WTC11 (cell line): ENCODE results near the gene RAD51AP2. TPM values are rescaled to one million over a fixed set of nuclear protein-coding genes. Genes with fewer than 3 reads are reported as not detected.

Source experiments
- ATAC-seq: fragments of 200-7000 bp; cut with Tn5 transposase; 2 replicates; pipeline ENCODE4 v1.10.0; 2021; ENCODE audit warnings: mild to moderate bottlenecking, moderate library complexity
- CTCF ChIA-PET: fragments of 300-600 bp; sonication (Branson Sonifier 250); formaldehyde crosslinking; loops from one replicate; lab custom pipeline; 2021; ENCODE audit warnings: antibody characterized with exemption; lab: Charles Lee
- POLR2A ChIA-PET: fragments of 350-600 bp; sonication (Branson Sonifier 250); formaldehyde crosslinking; loops from one replicate; lab custom pipeline; 2021; ENCODE audit warnings: antibody characterized with exemption; lab: Charles Lee
- DNase-seq: peaks from one replicate; pipeline ENCODE4 v3.0.0; 2021; ENCODE audit warnings: low spot score
- H3K27ac Mint-ChIP-seq: 2 replicates; pipeline ENCODE4 v1.8.0; 2021; ENCODE audit warnings: mixed read lengths
- H3K27me3 Mint-ChIP-seq: 2 replicates; pipeline ENCODE4 v1.8.0; 2021; ENCODE audit warnings: low read depth, mild to moderate bottlenecking, moderate library complexity, mixed read lengths
- H3K36me3 Mint-ChIP-seq: 2 replicates; pipeline ENCODE4 v1.8.0; 2021; ENCODE audit warnings: mixed read lengths
- H3K4me1 Mint-ChIP-seq: 2 replicates; pipeline ENCODE4 v1.8.0; 2022; ENCODE audit warnings: mixed read lengths
- H3K4me3 Mint-ChIP-seq: 2 replicates; pipeline ENCODE4 v1.8.0; 2021; ENCODE audit warnings: mild to moderate bottlenecking, moderate library complexity, mixed read lengths
- H3K9me3 Mint-ChIP-seq: 2 replicates; pipeline ENCODE4 v1.8.0; 2021; ENCODE audit warnings: mixed read lengths
- FOXP1 ChIP-seq: sonication (generic); formaldehyde crosslinking; IDR thresholded peaks from 2 replicates; pipeline ENCODE4 v1.8.0; 2022; ENCODE audit warnings: missing genetic modification reagents, mild to moderate bottlenecking, moderate library complexity, borderline replicate concordance
- GABPB1 ChIP-seq: sonication (generic); formaldehyde crosslinking; IDR thresholded peaks from 2 replicates; pipeline ENCODE4 v1.8.1; 2023; ENCODE audit warnings: mild to moderate bottlenecking, missing genetic modification reagents
- GRHL2 ChIP-seq: fragments of 250-450 bp; sonication (Bioruptor Pico); IDR thresholded peaks from 2 replicates; pipeline ENCODE4 v1.8.0; 2022; ENCODE audit warnings: mild to moderate bottlenecking, moderate library complexity; ENCODE audit not compliant: insufficient replicate concordance, severe bottlenecking
- KAT7 ChIP-seq: sonication (generic); formaldehyde crosslinking; IDR thresholded peaks from 2 replicates; pipeline ENCODE4 v1.8.1; 2023; ENCODE audit warnings: missing genetic modification reagents, mild to moderate bottlenecking, borderline replicate concordance
- MXD4 ChIP-seq: fragments of 250-450 bp; sonication (Bioruptor Pico); IDR thresholded peaks from 2 replicates; pipeline ENCODE4 v1.8.0; 2021; ENCODE audit warnings: mild to moderate bottlenecking, moderate library complexity, borderline replicate concordance
- NR2C2 ChIP-seq: sonication (generic); formaldehyde crosslinking; IDR thresholded peaks from 2 replicates; pipeline ENCODE4 v1.8.0; 2022; ENCODE audit warnings: mild to moderate bottlenecking, missing genetic modification reagents
- OVOL2 ChIP-seq: fragments of 250-450 bp; sonication (Bioruptor Pico); IDR thresholded peaks from 2 replicates; pipeline ENCODE4 v1.9.0; 2021; ENCODE audit warnings: mild to moderate bottlenecking, borderline replicate concordance
- RELA ChIP-seq: sonication (generic); formaldehyde crosslinking; IDR thresholded peaks from 2 replicates; pipeline ENCODE4 v1.8.1; 2022; ENCODE audit warnings: missing genetic modification reagents, mild to moderate bottlenecking, borderline replicate concordance
- SP1 ChIP-seq: sonication (generic); formaldehyde crosslinking; conservative IDR thresholded peaks from 2 replicates; pipeline ENCODE4 v1.8.1; 2022; ENCODE audit warnings: missing genetic modification reagents
- ZNF121 ChIP-seq: sonication (generic); formaldehyde crosslinking; IDR thresholded peaks from 2 replicates; pipeline ENCODE4 v1.8.0; 2023; ENCODE audit warnings: missing genetic modification reagents
- ZNF263 ChIP-seq: sonication (generic); formaldehyde crosslinking; IDR thresholded peaks from 2 replicates; pipeline ENCODE4 v1.8.1; 2022; ENCODE audit warnings: low read depth, mild to moderate bottlenecking, moderate library complexity, missing genetic modification reagents
- total RNA-seq: library from RNA; stranded (reverse); gene quantifications from 3 replicates; pipeline ENCODE4 v1.2.3, GENCODE V29; 2021
- TF ChIP-seq, protein P1 (sequence below): sonication (generic); formaldehyde crosslinking; IDR thresholded peaks from 2 replicates; pipeline ENCODE4 v1.8.1; 2023; ENCODE audit warnings: mild to moderate bottlenecking, missing genetic modification reagents, moderate library complexity
- TF ChIP-seq, protein P2 (sequence below): sonication (generic); formaldehyde crosslinking; IDR thresholded peaks from 2 replicates; pipeline ENCODE4 v1.8.0; 2023; ENCODE audit warnings: missing genetic modification reagents, mild to moderate bottlenecking, borderline replicate concordance
- TF ChIP-seq, protein P3 (sequence below): sonication (generic); formaldehyde crosslinking; IDR thresholded peaks from 2 replicates; pipeline ENCODE4 v1.8.1; 2022; ENCODE audit warnings: mild to moderate bottlenecking, moderate library complexity, missing genetic modification reagents
- TF ChIP-seq, protein P4 (sequence below): sonication (generic); formaldehyde crosslinking; IDR thresholded peaks from 2 replicates; pipeline ENCODE4 v1.8.0; 2022; ENCODE audit warnings: mild to moderate bottlenecking, missing genetic modification reagents
- TF ChIP-seq, protein P5 (sequence below): sonication (generic); formaldehyde crosslinking; IDR thresholded peaks from 2 replicates; pipeline ENCODE4 v1.8.1; 2023; ENCODE audit warnings: mild to moderate bottlenecking, missing genetic modification reagents
- TF ChIP-seq, protein P6 (sequence below): sonication (generic); formaldehyde crosslinking; IDR thresholded peaks from 2 replicates; pipeline ENCODE4 v1.8.1; 2023; ENCODE audit warnings: mild to moderate bottlenecking, missing genetic modification reagents, borderline replicate concordance
- TF ChIP-seq, protein P7 (sequence below): sonication (generic); formaldehyde crosslinking; IDR thresholded peaks from 2 replicates; pipeline ENCODE4 v1.8.0; 2023; ENCODE audit warnings: missing genetic modification reagents

Gene RAD51AP2
- total RNA-seq, 1 experiment from 2014 or later, result 0.26 TPM

DNA sequence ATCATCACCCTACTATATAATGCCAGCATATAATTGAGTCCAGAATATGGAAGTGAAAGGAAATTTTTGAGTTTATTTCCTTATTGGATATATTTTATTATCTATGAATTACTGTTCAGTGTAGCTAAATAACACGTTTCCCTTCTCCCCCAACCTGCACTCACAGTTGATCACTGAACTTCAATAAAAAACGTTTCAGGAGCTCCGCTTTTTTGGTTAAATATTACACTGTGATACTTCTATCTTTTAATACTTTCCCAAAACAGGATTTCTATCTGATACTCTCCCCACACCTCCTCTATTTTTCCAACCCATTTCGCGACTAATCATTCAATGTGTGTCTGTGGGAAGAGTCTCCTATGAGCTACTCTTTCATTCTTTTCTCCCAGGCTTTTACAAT lies 29.5 kb upstream of the RAD51AP2 start:
- CTCF ChIA-PET, result no interaction called here

DNA sequence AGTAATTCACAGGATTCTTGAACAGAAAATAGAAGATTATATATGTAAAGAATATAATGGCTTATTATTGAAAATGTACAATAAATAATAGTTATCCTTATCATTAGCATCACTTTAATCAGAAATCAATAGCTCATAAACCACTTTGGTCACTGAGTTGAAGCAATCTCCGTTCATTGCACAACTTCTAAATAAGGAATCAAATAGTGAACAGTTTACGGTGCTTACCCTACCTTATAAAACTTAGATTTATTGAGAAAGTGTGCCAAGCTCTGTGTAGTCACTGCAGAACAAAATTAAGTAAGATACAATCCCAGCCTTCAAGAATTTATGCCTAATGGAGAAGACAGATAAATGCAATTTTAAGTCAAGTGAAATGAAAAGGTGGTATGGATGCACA lies 29.0 kb upstream of the RAD51AP2 start:
- Mint-ChIP-seq H3K4me3 (peak overlapping the region; percentile 23), H3K27me3 (no peaks in the 10 kb centered on the region), H3K4me1 (peaks cover 80% of the 10 kb centered on the region), H3K27ac (peak overlapping the region; percentile 51), H3K9me3 (peaks cover 14% of the 10 kb centered on the region), H3K36me3 (peaks cover 16% of the 10 kb centered on the region)
- no peak for ATAC-seq
- DNase-seq, result no peak
- CTCF ChIA-PET, result no interaction called here
- POLR2A ChIA-PET, result no interaction called here
- no peak for TF ChIP-seq ZNF121
- no peak for TF ChIP-seq ZNF263 (CRISPR knock-in tag)
- TF ChIP-seq, protein P1, sequence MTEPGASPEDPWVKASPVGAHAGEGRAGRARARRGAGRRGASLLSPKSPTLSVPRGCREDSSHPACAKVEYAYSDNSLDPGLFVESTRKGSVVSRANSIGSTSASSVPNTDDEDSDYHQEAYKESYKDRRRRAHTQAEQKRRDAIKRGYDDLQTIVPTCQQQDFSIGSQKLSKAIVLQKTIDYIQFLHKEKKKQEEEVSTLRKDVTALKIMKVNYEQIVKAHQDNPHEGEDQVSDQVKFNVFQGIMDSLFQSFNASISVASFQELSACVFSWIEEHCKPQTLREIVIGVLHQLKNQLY, result no peak
- TF ChIP-seq OVOL2, result no peak
- TF ChIP-seq RELA (CRISPR knock-in tag), result no peak
- TF ChIP-seq, protein P2, sequence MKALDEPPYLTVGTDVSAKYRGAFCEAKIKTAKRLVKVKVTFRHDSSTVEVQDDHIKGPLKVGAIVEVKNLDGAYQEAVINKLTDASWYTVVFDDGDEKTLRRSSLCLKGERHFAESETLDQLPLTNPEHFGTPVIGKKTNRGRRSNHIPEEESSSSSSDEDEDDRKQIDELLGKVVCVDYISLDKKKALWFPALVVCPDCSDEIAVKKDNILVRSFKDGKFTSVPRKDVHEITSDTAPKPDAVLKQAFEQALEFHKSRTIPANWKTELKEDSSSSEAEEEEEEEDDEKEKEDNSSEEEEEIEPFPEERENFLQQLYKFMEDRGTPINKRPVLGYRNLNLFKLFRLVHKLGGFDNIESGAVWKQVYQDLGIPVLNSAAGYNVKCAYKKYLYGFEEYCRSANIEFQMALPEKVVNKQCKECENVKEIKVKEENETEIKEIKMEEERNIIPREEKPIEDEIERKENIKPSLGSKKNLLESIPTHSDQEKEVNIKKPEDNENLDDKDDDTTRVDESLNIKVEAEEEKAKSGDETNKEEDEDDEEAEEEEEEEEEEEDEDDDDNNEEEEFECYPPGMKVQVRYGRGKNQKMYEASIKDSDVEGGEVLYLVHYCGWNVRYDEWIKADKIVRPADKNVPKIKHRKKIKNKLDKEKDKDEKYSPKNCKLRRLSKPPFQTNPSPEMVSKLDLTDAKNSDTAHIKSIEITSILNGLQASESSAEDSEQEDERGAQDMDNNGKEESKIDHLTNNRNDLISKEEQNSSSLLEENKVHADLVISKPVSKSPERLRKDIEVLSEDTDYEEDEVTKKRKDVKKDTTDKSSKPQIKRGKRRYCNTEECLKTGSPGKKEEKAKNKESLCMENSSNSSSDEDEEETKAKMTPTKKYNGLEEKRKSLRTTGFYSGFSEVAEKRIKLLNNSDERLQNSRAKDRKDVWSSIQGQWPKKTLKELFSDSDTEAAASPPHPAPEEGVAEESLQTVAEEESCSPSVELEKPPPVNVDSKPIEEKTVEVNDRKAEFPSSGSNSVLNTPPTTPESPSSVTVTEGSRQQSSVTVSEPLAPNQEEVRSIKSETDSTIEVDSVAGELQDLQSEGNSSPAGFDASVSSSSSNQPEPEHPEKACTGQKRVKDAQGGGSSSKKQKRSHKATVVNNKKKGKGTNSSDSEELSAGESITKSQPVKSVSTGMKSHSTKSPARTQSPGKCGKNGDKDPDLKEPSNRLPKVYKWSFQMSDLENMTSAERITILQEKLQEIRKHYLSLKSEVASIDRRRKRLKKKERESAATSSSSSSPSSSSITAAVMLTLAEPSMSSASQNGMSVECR (CRISPR knock-in tag), result no peak
- TF ChIP-seq, protein P3, sequence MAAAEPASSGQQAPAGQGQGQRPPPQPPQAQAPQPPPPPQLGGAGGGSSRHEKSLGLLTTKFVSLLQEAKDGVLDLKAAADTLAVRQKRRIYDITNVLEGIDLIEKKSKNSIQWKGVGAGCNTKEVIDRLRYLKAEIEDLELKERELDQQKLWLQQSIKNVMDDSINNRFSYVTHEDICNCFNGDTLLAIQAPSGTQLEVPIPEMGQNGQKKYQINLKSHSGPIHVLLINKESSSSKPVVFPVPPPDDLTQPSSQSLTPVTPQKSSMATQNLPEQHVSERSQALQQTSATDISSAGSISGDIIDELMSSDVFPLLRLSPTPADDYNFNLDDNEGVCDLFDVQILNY (CRISPR knock-in tag), result no peak
- TF ChIP-seq, protein P4, sequence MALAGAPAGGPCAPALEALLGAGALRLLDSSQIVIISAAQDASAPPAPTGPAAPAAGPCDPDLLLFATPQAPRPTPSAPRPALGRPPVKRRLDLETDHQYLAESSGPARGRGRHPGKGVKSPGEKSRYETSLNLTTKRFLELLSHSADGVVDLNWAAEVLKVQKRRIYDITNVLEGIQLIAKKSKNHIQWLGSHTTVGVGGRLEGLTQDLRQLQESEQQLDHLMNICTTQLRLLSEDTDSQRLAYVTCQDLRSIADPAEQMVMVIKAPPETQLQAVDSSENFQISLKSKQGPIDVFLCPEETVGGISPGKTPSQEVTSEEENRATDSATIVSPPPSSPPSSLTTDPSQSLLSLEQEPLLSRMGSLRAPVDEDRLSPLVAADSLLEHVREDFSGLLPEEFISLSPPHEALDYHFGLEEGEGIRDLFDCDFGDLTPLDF (CRISPR knock-in tag), result no peak
- no peak for TF ChIP-seq NR2C2 (CRISPR knock-in tag)
- TF ChIP-seq, protein P5, sequence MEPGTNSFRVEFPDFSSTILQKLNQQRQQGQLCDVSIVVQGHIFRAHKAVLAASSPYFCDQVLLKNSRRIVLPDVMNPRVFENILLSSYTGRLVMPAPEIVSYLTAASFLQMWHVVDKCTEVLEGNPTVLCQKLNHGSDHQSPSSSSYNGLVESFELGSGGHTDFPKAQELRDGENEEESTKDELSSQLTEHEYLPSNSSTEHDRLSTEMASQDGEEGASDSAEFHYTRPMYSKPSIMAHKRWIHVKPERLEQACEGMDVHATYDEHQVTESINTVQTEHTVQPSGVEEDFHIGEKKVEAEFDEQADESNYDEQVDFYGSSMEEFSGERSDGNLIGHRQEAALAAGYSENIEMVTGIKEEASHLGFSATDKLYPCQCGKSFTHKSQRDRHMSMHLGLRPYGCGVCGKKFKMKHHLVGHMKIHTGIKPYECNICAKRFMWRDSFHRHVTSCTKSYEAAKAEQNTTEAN, result no peak
- TF ChIP-seq MXD4, result no peak

More for the DNA sequence above, 29.5 kb upstream of the RAD51AP2 start:
- H3K9me3 Mint-ChIP-seq, result peaks cover 14% of the 10 kb centered on the region
- ATAC-seq, result no peak
- POLR2A ChIA-PET, result no interaction called here
- H3K4me3 Mint-ChIP-seq, result peak overlapping the region; percentile 23
- H3K27ac Mint-ChIP-seq, result peak overlapping the region; percentile 68
- H3K36me3 Mint-ChIP-seq, result peaks cover 16% of the 10 kb centered on the region
- peaks cover 81% of the 10 kb centered on the region for H3K4me1 Mint-ChIP-seq
- no peak for DNase-seq
- no peaks in the 10 kb centered on the region for H3K27me3 Mint-ChIP-seq
- TF ChIP-seq, protein P6, sequence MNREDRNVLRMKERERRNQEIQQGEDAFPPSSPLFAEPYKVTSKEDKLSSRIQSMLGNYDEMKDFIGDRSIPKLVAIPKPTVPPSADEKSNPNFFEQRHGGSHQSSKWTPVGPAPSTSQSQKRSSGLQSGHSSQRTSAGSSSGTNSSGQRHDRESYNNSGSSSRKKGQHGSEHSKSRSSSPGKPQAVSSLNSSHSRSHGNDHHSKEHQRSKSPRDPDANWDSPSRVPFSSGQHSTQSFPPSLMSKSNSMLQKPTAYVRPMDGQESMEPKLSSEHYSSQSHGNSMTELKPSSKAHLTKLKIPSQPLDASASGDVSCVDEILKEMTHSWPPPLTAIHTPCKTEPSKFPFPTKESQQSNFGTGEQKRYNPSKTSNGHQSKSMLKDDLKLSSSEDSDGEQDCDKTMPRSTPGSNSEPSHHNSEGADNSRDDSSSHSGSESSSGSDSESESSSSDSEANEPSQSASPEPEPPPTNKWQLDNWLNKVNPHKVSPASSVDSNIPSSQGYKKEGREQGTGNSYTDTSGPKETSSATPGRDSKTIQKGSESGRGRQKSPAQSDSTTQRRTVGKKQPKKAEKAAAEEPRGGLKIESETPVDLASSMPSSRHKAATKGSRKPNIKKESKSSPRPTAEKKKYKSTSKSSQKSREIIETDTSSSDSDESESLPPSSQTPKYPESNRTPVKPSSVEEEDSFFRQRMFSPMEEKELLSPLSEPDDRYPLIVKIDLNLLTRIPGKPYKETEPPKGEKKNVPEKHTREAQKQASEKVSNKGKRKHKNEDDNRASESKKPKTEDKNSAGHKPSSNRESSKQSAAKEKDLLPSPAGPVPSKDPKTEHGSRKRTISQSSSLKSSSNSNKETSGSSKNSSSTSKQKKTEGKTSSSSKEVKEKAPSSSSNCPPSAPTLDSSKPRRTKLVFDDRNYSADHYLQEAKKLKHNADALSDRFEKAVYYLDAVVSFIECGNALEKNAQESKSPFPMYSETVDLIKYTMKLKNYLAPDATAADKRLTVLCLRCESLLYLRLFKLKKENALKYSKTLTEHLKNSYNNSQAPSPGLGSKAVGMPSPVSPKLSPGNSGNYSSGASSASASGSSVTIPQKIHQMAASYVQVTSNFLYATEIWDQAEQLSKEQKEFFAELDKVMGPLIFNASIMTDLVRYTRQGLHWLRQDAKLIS (CRISPR knock-in tag), result no peak
- TF ChIP-seq FOXP1 (CRISPR knock-in tag) (no peak), GRHL2 (CRISPR knock-in tag) (no peak), KAT7 (CRISPR knock-in tag) (no peak), GABPB1 (CRISPR knock-in tag) (no peak), SP1 (CRISPR knock-in tag) (no peak)
- TF ChIP-seq, protein P7, sequence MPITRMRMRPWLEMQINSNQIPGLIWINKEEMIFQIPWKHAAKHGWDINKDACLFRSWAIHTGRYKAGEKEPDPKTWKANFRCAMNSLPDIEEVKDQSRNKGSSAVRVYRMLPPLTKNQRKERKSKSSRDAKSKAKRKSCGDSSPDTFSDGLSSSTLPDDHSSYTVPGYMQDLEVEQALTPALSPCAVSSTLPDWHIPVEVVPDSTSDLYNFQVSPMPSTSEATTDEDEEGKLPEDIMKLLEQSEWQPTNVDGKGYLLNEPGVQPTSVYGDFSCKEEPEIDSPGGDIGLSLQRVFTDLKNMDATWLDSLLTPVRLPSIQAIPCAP (CRISPR knock-in tag), result no peak
